ENCODE results near the gene CLN3. TPM values are rescaled to one million over a fixed set of nuclear protein-coding genes. Genes with fewer than 3 reads are reported as not detected.

CLN3 gene
- total and polyA plus RNA-seq, 2 of the 13 experiments (the other 11 are each of a cell fraction or from before 2014, with no cell fraction given) = 23.4 to 46.8 TPM

GRCh38 chr16:28495795-28496749 lies 4.2 kb upstream of the CLN3 start:
- no peak for ATAC-seq
- Histone ChIP-seq H3K9me3 (ENCODE audit: low read length) (no peaks in the 10 kb centered on the region), H3K36me3 (replicated peaks in 1 of 2; ENCODE audit: control insufficient read depth in 1 of 2, insufficient read depth in 2 of 2, low read length in 2 of 2) (no peaks in the 10 kb centered on the region), H3K27me3 (ENCODE audit: control insufficient read depth in 1 of 2, insufficient read depth in 2 of 2, low read length in 2 of 2) (peaks cover 18 to 59% of the 10 kb centered on the region in 2 experiments), H2AFZ (ENCODE audit: low read length) (no peak overlapping the region), H4K20me1 (ENCODE audit: insufficient read depth, low read length) (no peaks in the 10 kb centered on the region), H3K4me3 (replicated peaks in 1 of 3; ENCODE audit: insufficient read depth in 1 of 3, low read depth in 2 of 3, low read length in 3 of 3) (no peak overlapping the region), H3K4me1 (ENCODE audit: insufficient read depth, low read length) (peaks cover 14% of the 10 kb centered on the region; the same call in 1 of the 2 replicates), H3K4me2 (ENCODE audit: low read depth, low read length) (no peak overlapping the region), H3K79me2 (ENCODE audit: insufficient read depth, low read length) (no peaks in the 10 kb centered on the region), H3K9ac (ENCODE audit: insufficient read depth, low read depth, low read length) (no peak overlapping the region), H3K27ac (ENCODE audit: extremely low read length, insufficient read depth, low read length) (no peak overlapping the region)
- ChIA-PET POLR2A (interaction anchor here (1.2 kb wide), 1 partner anchor 97 kb away, joined by 3 read pairs; no protein-coding TSS in a partner anchor), CTCF (ENCODE audit: low intra/inter-chr PET ratio, low total read pairs) (no interaction called here)
- no peak for DNase-seq (ENCODE audit: low spot score)
- 38% methylated on average over 19 of the region's 20 CpGs for WGBS (ENCODE audit: low lambda C conversion rate)
- in situ Hi-C loops (cut with HindIII; ENCODE audit: extremely low pct_ligation_motif_present, low pct_unique_long_range_greater_than_20kb) (no loop called here), intact Hi-C loops (cut with micrococcal nuclease; ENCODE audit: unreplicated experiment) (no loop called here)
- no TSS peak for BruUV-seq (replicated peaks)
- FAIRE-seq = no peak
- no peak for TF ChIP-seq ZMAT3 (CRISPR knock-in tag; conservative IDR thresholded peaks at IDR 0.05)
- TF ChIP-seq ISL2 (CRISPR knock-in tag; IDR thresholded peaks at IDR 0.05) = no peak
- no peak for TF ChIP-seq ZNF383 (CRISPR knock-in tag; IDR thresholded peaks at IDR 0.05; ENCODE audit: borderline replicate concordance)
- no peak for TF ChIP-seq ZNF776 (CRISPR knock-in tag; IDR thresholded peaks at IDR 0.05)
- no peak for TF ChIP-seq ZNF317 (CRISPR knock-in tag; IDR thresholded peaks at IDR 0.05)
- no peak for TF ChIP-seq ZBTB7A (CRISPR knock-in tag; IDR thresholded peaks at IDR 0.05)
- no peak for TF ChIP-seq KDM5B (CRISPR knock-in tag; IDR thresholded peaks at IDR 0.05; ENCODE audit: borderline replicate concordance)
- TF ChIP-seq CC2D1A (CRISPR knock-in tag; IDR thresholded peaks at IDR 0.05) = no peak
- no peak for TF ChIP-seq ZNF326 (CRISPR knock-in tag; IDR thresholded peaks at IDR 0.05; ENCODE audit: borderline replicate concordance)
- TF ChIP-seq PRPF4 (IDR thresholded peaks at IDR 0.05; ENCODE audit: low read depth, low read length, poor library complexity, severe bottlenecking) = no peak
- TF ChIP-seq SIN3B (IDR thresholded peaks at IDR 0.05; ENCODE audit: low read length) = no peak
- TF ChIP-seq KLF11 (CRISPR knock-in tag; IDR thresholded peaks at IDR 0.05) = no peak
- no peak for TF ChIP-seq KLF12 (CRISPR knock-in tag; IDR thresholded peaks at IDR 0.05; ENCODE audit: borderline replicate concordance)
- TF ChIP-seq, protein P1, sequence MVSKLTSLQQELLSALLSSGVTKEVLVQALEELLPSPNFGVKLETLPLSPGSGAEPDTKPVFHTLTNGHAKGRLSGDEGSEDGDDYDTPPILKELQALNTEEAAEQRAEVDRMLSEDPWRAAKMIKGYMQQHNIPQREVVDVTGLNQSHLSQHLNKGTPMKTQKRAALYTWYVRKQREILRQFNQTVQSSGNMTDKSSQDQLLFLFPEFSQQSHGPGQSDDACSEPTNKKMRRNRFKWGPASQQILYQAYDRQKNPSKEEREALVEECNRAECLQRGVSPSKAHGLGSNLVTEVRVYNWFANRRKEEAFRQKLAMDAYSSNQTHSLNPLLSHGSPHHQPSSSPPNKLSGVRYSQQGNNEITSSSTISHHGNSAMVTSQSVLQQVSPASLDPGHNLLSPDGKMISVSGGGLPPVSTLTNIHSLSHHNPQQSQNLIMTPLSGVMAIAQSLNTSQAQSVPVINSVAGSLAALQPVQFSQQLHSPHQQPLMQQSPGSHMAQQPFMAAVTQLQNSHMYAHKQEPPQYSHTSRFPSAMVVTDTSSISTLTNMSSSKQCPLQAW (CRISPR knock-in tag; IDR thresholded peaks at IDR 0.05) = no peak
- no peak for TF ChIP-seq KDM3A (CRISPR knock-in tag; IDR thresholded peaks at IDR 0.05; ENCODE audit: low read depth)
- TF ChIP-seq, protein P2, sequence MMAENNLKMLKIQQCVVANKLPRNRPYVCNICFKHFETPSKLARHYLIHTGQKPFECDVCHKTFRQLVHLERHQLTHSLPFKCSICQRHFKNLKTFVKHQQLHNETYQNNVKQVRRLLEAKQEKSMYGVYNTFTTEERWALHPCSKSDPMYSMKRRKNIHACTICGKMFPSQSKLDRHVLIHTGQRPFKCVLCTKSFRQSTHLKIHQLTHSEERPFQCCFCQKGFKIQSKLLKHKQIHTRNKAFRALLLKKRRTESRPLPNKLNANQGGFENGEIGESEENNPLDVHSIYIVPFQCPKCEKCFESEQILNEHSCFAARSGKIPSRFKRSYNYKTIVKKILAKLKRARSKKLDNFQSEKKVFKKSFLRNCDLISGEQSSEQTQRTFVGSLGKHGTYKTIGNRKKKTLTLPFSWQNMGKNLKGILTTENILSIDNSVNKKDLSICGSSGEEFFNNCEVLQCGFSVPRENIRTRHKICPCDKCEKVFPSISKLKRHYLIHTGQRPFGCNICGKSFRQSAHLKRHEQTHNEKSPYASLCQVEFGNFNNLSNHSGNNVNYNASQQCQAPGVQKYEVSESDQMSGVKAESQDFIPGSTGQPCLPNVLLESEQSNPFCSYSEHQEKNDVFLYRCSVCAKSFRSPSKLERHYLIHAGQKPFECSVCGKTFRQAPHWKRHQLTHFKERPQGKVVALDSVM (CRISPR knock-in tag; IDR thresholded peaks at IDR 0.05) = peak; percentile 83
- no peak for TF ChIP-seq MED1 (CRISPR knock-in tag; IDR thresholded peaks at IDR 0.05)
- TF ChIP-seq, protein P3, sequence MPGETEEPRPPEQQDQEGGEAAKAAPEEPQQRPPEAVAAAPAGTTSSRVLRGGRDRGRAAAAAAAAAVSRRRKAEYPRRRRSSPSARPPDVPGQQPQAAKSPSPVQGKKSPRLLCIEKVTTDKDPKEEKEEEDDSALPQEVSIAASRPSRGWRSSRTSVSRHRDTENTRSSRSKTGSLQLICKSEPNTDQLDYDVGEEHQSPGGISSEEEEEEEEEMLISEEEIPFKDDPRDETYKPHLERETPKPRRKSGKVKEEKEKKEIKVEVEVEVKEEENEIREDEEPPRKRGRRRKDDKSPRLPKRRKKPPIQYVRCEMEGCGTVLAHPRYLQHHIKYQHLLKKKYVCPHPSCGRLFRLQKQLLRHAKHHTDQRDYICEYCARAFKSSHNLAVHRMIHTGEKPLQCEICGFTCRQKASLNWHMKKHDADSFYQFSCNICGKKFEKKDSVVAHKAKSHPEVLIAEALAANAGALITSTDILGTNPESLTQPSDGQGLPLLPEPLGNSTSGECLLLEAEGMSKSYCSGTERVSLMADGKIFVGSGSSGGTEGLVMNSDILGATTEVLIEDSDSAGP (CRISPR knock-in tag; IDR thresholded peaks at IDR 0.05; ENCODE audit: borderline replicate concordance) = 0 out of 2 replicates have a peak, but pooled peaks have one; percentile 22
- TF ChIP-seq RARA (CRISPR knock-in tag; IDR thresholded peaks at IDR 0.05) = no peak
- TF ChIP-seq EZH2 (conservative IDR thresholded peaks at IDR 0.05; ENCODE audit: low read depth, low read length) = peak; percentile 89
- no peak for TF ChIP-seq MTF1 (CRISPR knock-in tag; IDR thresholded peaks at IDR 0.05)

All from HepG2 (cell line).